Spleen (tissue), 11 donors: ENCODE measurements around the gene ZNF443. TPM values are rescaled to one million over a fixed set of nuclear protein-coding genes. Genes with fewer than 3 reads are reported as not detected.
"Not testable (repeated sequence)": the region's sequence is repeated elsewhere in the genome, so short reads cannot be mapped to it uniquely, and the experiment has no call there.

Experiments
- DNase-seq: peaks from one replicate; pipeline ENCODE4 v3.0.0-alpha.2; 2020
- H3K27ac ChIP-seq, 8 donors: fragments of 200-600 bp; sonication (generic) in 7 of 8; 1 replicate in 4 of 8; 2 replicates in 4 of 8; pipeline versions ENCODE4 v1.5.0 to v1.8.0; 2016 to 2021; ENCODE audit warnings: inconsistent platforms in 4 of 8, mild to moderate bottlenecking in 4 of 8, moderate library complexity in 1 of 8
- H3K27me3 ChIP-seq, 7 donors: fragments of 200-600 bp; sonication (generic) in 6 of 7; replicated peaks in 1 of 7; 1 replicate in 4 of 7; 2 replicates in 3 of 7; pipeline versions ENCODE4 v1.5.0 to v1.8.0; 2016 to 2021; ENCODE audit warnings: inconsistent platforms in 3 of 7, mild to moderate bottlenecking in 1 of 7
- H3K36me3 ChIP-seq, 6 donors: fragments of 200-600 bp; sonication (generic) in 5 of 6; 1 replicate in 4 of 6; 2 replicates in 2 of 6; pipeline versions ENCODE4 v1.5.0 to v1.8.0; 2016 to 2021; ENCODE audit warnings: inconsistent platforms in 2 of 6
- H3K4me1 ChIP-seq, 6 donors: fragments of 200-600 bp; sonication (generic) in 5 of 6; 1 replicate in 3 of 6; 2 replicates in 3 of 6; pipeline versions ENCODE4 v1.5.0 to v1.8.0; 2016 to 2021; ENCODE audit warnings: inconsistent platforms in 3 of 6
- H3K4me3 ChIP-seq, 8 donors: fragments of 200-600 bp; sonication (generic) in 7 of 8; 1 replicate in 4 of 8; 2 replicates in 4 of 8; pipeline versions ENCODE4 v1.5.0 to v1.8.0; 2016 to 2021; ENCODE audit warnings: inconsistent platforms in 4 of 8, mild to moderate bottlenecking in 4 of 8, moderate library complexity in 2 of 8
- H3K9me3 ChIP-seq, 8 donors: fragments of 200-600 bp; sonication (generic) in 7 of 8; 1 replicate in 4 of 8; 2 replicates in 4 of 8; pipeline versions ENCODE4 v1.5.0 to v1.8.0; 2016 to 2021; ENCODE audit warnings: inconsistent platforms in 4 of 8
- CTCF ChIP-seq, 11 experiments: fragments of 200-600 bp in 7 of 11; fragments of 450-650 bp in 4 of 11; sonication (generic) in 4 of 11; IDR thresholded peaks in 8 of 11; conservative IDR thresholded peaks in 3 of 11; 1 replicate in 7 of 11; 2 replicates in 4 of 11; pipeline versions ENCODE4 v1.4.0 to v1.8.0; 2016 to 2021; ENCODE audit warnings: antibody characterized with exemption in 11 of 11, inconsistent platforms in 4 of 11, mild to moderate bottlenecking in 1 of 11
- POLR2A ChIP-seq, 3 donors: fragments of 450-650 bp; IDR thresholded peaks; one replicate each; pipeline ENCODE4 v1.5.1; 2017; ENCODE audit warnings: antibody characterized with exemption in 3 of 3, mild to moderate bottlenecking in 1 of 3
- POLR2AphosphoS5 ChIP-seq, 3 donors: sonication (generic); formaldehyde crosslinking; IDR thresholded peaks; one replicate each; pipeline ENCODE4 v1.5.1; 2017; ENCODE audit warnings: antibody characterized with exemption in 3 of 3
- WGBS, 5 donors: extraction: QIAGEN DNeasy Blood & Tissue Kit in 3 of 5; methylation state at CpG; one replicate each; pipeline versions ENCODE4 v1.1.5 to v1.1.7; 2013 to 2018; 5-methylcytosine and 5-hydroxymethylcytosine counted together
- intact Hi-C: fragments of 100-400 bp; cut with DNase I; formaldehyde crosslinking; loops from one replicate; pipeline ENCODE4 v1.15.0; 2023; ENCODE audit warnings: low total_unique reads
- polyA plus RNA-seq, 3 donors: library from polyadenylated mRNA; stranded (reverse); fragments of 200-250 nt; gene quantifications; one replicate each; pipeline ENCODE4 v1.2.1, GENCODE V29; 2013
- total RNA-seq, 7 donors: library from RNA; depleted of rRNA in 3 of 7; stranded (reverse); fragments of >200 nt in 3 of 7; fragmentation: NEBNext Ultra II Directional in 4 of 7; extraction: Animal tissue kit (Norgen Biotek cat#: 25700) in 4 of 7; gene quantifications; one replicate each; pipeline versions ENCODE4 v1.1.0 to v1.2.1, GENCODE V29; 2016 to 2021
- donor health status: healthy with polysubstance abuse.
- donor health status: DM: no; HTN: no; CAD: no; lungs with moderate emphysema.
- donor health status: DM: no; HTN: no; CAD: no.
- donor health status: Bipolar disorder and iron deficiency.
- donor health status: healthy.
- donor health status: DM: no; HTN: no; CAD: no.
- donor health status: DM: yes; HTN: yes; CAD: no.

ZNF443 gene
- total and polyA plus RNA-seq, 10 donors = 1.4 to 9.7 (median 4.1) TPM

GRCh38 chr19:12400633-12401502, 40.0 kb downstream of the ZNF443 start, which contains the start of gene ZNF799:
ZNF799 (minus strand) TSS chr19:12401271; CDS start chr19:12401070, 201 bp downstream.
- H3K9me3 ChIP-seq = no peaks in the 10 kb centered on the region
- TF ChIP-seq CTCF (IDR thresholded peaks at IDR 0.05 in 8 of 11, conservative IDR thresholded peaks at IDR 0.05 in 3 of 11) (peak in 4 of 11 experiments; percentile 2 to 22 (median 12)), POLR2AphosphoS5 (IDR thresholded peaks at IDR 0.05) (peak; percentile 77 to 86 (median 84)), POLR2A (IDR thresholded peaks at IDR 0.05) (no peak)
- H3K27ac ChIP-seq = peak within 1 kb of the TSS; percentile 74 to 91 (median 86)
- WGBS, 5 donors = 0 to 1% (median 0%) methylated on average over 21 to 71 of the region's 71 CpGs
- H3K27me3 ChIP-seq = peaks cover 0 to 4% (median 0%) of the 10 kb centered on the region in 7 donors
- peaks cover 0 to 30% (median 9%) of the 10 kb centered on the region in 6 donors for H3K4me1 ChIP-seq
- H3K4me3 ChIP-seq = peak within 1 kb of the TSS; percentile 85 to 99 (median 92)
- peak; percentile 98 for DNase-seq
- H3K36me3 ChIP-seq = no peaks in the 10 kb centered on the region
- intact Hi-C loops = no loop called here

GRCh38 chr19:12399901-12400632, 40.8 kb downstream of the ZNF443 start:
- intact Hi-C loops = not testable (repeated sequence)
- WGBS, 5 donors = 3 to 11% (median 3%) methylated on average over 9 to 23 of the region's 23 CpGs

GRCh38 chr19:12391148-12391547, 49.7 kb downstream of the ZNF443 start:
- peaks cover 12 to 66% (median 28%) of the 10 kb centered on the region in 6 donors for H3K36me3 ChIP-seq
- peaks cover 0 to 79% (median 51%) of the 10 kb centered on the region in 8 donors for H3K9me3 ChIP-seq
- H3K4me1 ChIP-seq, H3K27ac ChIP-seq, intact Hi-C loops, H3K27me3 ChIP-seq, DNase-seq, H3K4me3 ChIP-seq: not testable (repeated sequence)
- WGBS, 5 donors = 96 to 99% (median 97%) methylated on average over 6 of the region's 6 CpGs

More at GRCh38 chr19:12399901-12400632, 40.8 kb downstream of the ZNF443 start:
- Histone ChIP-seq H3K27ac (peak overlapping the region in 7 of 8 donors; percentile 78 to 91 (median 86)), H3K4me3 (peak overlapping the region; percentile 85 to 99 (median 92)), H3K4me1 (peaks cover 0 to 30% (median 9%) of the 10 kb centered on the region in 6 donors)
- peak; percentile 77 for DNase-seq
- not testable (repeated sequence) for H3K36me3 ChIP-seq, H3K9me3 ChIP-seq, H3K27me3 ChIP-seq

GRCh38 chr19:12386365-12386764, 54.5 kb downstream of the ZNF443 start:
- H3K27me3 ChIP-seq, DNase-seq, intact Hi-C loops, H3K4me1 ChIP-seq, H3K4me3 ChIP-seq, H3K27ac ChIP-seq: not testable (repeated sequence)
- 81 to 100% (median 86%) methylated on average over 1 to 2 of the region's 2 CpGs for WGBS, 5 donors
- peaks cover 0 to 87% (median 59%) of the 10 kb centered on the region in 8 donors for H3K9me3 ChIP-seq
- peaks cover 7 to 64% (median 32%) of the 10 kb centered on the region in 6 donors for H3K36me3 ChIP-seq

- intact Hi-C loops = no loop called here
- no peak overlapping the region for H3K27ac ChIP-seq
- H3K9me3 ChIP-seq = peaks cover 3 to 99% (median 82%) of the 10 kb centered on the region in 8 donors
- H3K4me3 ChIP-seq = no peak overlapping the region
- H3K27me3 ChIP-seq = no peaks in the 10 kb centered on the region
- DNase-seq = no peak
- peaks cover 0 to 50% (median 34%) of the 10 kb centered on the region in 6 donors for H3K36me3 ChIP-seq
- 47 to 95% (median 88%) methylated on average over 2 of the region's 2 CpGs for WGBS, 5 donors
- TF ChIP-seq CTCF (IDR thresholded peaks at IDR 0.05 in 8 of 11, conservative IDR thresholded peaks at IDR 0.05 in 3 of 11) = no peak
- TF ChIP-seq POLR2AphosphoS5 (IDR thresholded peaks at IDR 0.05) = no peak
- TF ChIP-seq POLR2A (IDR thresholded peaks at IDR 0.05) = no peak
- H3K4me1 ChIP-seq = no peaks in the 10 kb centered on the region
These were observed 60.4 kb downstream of the ZNF443 start for GRCh38 chr19:12380444-12380737.
